ENCODE measurements around the gene METTL26. TPM values are rescaled to one million over a fixed set of nuclear protein-coding genes. Genes with fewer than 3 reads are reported as not detected.

Gene METTL26
- total and polyA plus RNA-seq, 2 of the 8 experiments (the other 6 are each of a cell fraction or from before 2014, with no cell fraction given) = 100 to 186 TPM

DNA sequence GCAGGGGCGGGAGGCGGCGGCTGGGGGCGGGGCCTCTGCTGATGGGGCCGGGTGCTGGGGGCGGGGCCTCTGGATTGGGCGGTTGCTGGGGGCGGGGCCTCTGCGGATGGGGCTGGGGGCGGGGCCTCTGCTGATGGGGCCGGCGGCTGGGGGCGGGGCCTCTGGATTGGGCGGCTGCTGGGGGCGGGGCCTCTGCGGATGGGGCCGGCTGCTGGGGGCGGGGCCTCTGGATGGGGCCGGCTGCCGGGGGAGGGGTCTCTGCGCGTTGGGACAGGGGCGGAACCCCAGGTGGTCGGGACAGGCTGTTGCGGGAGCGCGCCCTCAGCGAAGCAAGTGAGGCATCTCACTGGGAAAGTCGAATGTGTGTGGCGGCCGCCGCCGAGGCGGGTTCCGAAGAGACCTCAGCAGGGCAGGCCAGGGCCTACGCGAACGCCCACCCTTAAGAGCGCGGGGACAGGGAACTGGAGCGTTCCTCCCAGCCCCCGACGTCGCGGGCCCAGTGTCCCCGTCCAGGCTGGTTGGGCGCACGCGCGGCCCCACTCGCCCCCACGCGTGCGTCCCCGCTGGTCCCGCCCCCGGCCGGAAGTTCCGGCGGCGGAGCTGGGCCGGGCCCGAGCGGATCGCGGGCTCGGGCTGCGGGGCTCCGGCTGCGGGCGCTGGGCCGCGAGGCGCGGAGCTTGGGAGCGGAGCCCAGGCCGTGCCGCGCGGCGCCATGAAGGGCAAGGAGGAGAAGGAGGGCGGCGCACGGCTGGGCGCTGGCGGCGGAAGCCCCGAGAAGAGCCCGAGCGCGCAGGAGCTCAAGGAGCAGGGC lies 43.9 kb upstream of the METTL26 start, which contains the start of gene STUB1 (continued):
- TF ChIP-seq RAD21 (IDR thresholded peaks at IDR 0.05 in 1 of 2, conservative IDR thresholded peaks at IDR 0.05 in 1 of 2; ENCODE audit: low read depth in 2 of 2, low read length in 2 of 2) (no peak), SIN3A (conservative IDR thresholded peaks at IDR 0.05 in 1 of 2, IDR thresholded peaks at IDR 0.05 in 1 of 2; ENCODE audit: low read depth in 1 of 2, low read length in 2 of 2) (peak in 1 of 2 experiments; percentile 36; a peak in 1 of 4 replicates), KDM1A (IDR thresholded peaks at IDR 0.05; ENCODE audit: borderline replicate concordance, low read length) (0 out of 2 replicates have a peak, but pooled peaks have one; percentile 10), KDM4A (IDR thresholded peaks at IDR 0.05; ENCODE audit: low read depth, low read length, severe bottlenecking) (peak; percentile 51), EZH2 (IDR thresholded peaks at IDR 0.05; ENCODE audit: low read depth, low read length, severe bottlenecking) (no peak), SP4 (IDR thresholded peaks at IDR 0.05; ENCODE audit: low read length) (no peak), CTBP2 (IDR thresholded peaks at IDR 0.05; ENCODE audit: borderline replicate concordance, insufficient read depth, insufficient read length, low read length) (no peak), RFX5 (IDR thresholded peaks at IDR 0.05; ENCODE audit: borderline replicate concordance, low read depth, low read length) (no peak), POLR2AphosphoS5 (IDR thresholded peaks at IDR 0.05; ENCODE audit: low read depth, low read length) (0 out of 2 replicates have a peak, but pooled peaks have one; percentile 15), CHD1 (IDR thresholded peaks at IDR 0.05; ENCODE audit: low read depth, low read length) (no peak), CBX8 (IDR thresholded peaks at IDR 0.05; ENCODE audit: borderline replicate concordance, low read depth, low read length) (no peak), NRF1 (IDR thresholded peaks at IDR 0.05; ENCODE audit: low read depth, low read length) (no peak), RBBP5 (IDR thresholded peaks at IDR 0.05; ENCODE audit: borderline replicate concordance, low read depth, low read length) (peak; percentile 87; the same call in 1 of the 2 replicates), JUND (IDR thresholded peaks at IDR 0.05; ENCODE audit: low read length) (no peak), BACH1 (IDR thresholded peaks at IDR 0.05; ENCODE audit: low read length) (peak; percentile 59; the same call in 1 of the 2 replicates), ZNF274 (IDR thresholded peaks at IDR 0.05; ENCODE audit: borderline replicate concordance, extremely low read depth, low read length) (no peak), SAP30 (IDR thresholded peaks at IDR 0.05; ENCODE audit: insufficient read depth, insufficient replicate concordance, low read length) (no peak), POU5F1 (IDR thresholded peaks at IDR 0.05; ENCODE audit: low read depth, low read length) (no peak), SP2 (IDR thresholded peaks at IDR 0.05; ENCODE audit: low read length) (no peak), TBP (IDR thresholded peaks at IDR 0.05; ENCODE audit: low read depth, low read length) (peak; percentile 51; the same call in 1 of the 2 replicates), TEAD4 (IDR thresholded peaks at IDR 0.05; ENCODE audit: low read depth, low read length) (no peak), TAF7 (optimal IDR thresholded peaks at IDR 0.05; ENCODE audit: borderline replicate concordance, low read depth, low read length) (no peak)
- TF ChIP-seq, protein P1, sequence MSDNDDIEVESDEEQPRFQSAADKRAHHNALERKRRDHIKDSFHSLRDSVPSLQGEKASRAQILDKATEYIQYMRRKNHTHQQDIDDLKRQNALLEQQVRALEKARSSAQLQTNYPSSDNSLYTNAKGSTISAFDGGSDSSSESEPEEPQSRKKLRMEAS (IDR thresholded peaks at IDR 0.05) = no peak

All from H1 (cell line).